GM12873 (cell line): ENCODE data around the gene TMEM91.

Experiments used
- TF ChIP-seq, protein P1 (sequence below): IDR thresholded peaks from 2 replicates; pipeline ENCODE4 v1.5.1; 2012; ENCODE audit warnings: low read depth, mild to moderate bottlenecking, moderate library complexity, low read length, control low read depth; ENCODE audit not compliant: insufficient read depth; ENCODE audit errors: missing control alignments

TMEM91 gene

DNA sequence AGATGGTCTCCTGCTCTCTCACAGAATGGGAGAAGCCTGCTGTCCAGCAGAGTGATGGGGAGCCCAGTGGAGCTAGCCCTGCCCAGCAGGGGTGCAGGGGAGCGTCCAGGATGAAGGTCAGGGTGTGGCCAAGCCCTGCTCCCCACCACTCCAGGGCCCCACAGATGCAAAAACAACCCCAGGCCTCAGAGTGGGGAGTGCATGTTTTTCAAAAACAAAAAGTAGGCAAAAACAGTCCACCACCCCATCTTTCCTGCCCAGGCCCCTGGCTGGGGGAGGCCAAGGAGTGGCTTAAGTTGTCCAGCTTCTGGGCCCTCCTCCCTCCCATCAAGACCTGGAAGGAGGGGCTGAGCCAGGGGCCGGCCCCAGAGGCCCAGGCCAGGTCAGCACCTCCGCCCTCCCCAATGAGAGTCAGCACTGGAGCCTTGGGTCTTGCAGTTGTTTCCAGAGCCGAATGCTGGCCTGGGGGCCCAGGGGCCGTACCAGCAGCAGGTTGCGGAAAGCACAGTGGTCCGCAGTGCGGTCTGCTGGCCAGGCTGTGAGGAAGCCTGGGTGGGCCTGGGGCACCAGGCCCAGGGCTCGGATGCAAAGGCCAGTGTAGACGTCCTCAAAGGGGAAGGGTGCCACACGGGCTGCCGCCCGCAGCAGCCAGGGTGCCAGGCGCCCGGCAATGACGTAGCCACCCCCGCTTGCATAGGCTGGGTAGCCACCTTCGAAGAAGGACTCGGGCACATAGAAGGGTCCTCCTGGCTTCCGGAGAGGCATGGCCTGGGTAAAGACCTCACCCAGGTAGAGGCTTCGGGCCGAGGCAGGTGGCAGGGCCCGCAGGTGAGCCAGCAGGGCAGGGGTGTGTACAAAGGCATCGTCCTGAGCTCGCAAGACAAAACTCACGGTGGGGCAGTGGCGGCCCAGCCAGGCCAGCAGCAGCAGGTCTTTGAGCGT lies 49.1 kb downstream of the TMEM91 start:
- TF ChIP-seq, protein P1, sequence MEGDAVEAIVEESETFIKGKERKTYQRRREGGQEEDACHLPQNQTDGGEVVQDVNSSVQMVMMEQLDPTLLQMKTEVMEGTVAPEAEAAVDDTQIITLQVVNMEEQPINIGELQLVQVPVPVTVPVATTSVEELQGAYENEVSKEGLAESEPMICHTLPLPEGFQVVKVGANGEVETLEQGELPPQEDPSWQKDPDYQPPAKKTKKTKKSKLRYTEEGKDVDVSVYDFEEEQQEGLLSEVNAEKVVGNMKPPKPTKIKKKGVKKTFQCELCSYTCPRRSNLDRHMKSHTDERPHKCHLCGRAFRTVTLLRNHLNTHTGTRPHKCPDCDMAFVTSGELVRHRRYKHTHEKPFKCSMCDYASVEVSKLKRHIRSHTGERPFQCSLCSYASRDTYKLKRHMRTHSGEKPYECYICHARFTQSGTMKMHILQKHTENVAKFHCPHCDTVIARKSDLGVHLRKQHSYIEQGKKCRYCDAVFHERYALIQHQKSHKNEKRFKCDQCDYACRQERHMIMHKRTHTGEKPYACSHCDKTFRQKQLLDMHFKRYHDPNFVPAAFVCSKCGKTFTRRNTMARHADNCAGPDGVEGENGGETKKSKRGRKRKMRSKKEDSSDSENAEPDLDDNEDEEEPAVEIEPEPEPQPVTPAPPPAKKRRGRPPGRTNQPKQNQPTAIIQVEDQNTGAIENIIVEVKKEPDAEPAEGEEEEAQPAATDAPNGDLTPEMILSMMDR: no peak

DNA sequence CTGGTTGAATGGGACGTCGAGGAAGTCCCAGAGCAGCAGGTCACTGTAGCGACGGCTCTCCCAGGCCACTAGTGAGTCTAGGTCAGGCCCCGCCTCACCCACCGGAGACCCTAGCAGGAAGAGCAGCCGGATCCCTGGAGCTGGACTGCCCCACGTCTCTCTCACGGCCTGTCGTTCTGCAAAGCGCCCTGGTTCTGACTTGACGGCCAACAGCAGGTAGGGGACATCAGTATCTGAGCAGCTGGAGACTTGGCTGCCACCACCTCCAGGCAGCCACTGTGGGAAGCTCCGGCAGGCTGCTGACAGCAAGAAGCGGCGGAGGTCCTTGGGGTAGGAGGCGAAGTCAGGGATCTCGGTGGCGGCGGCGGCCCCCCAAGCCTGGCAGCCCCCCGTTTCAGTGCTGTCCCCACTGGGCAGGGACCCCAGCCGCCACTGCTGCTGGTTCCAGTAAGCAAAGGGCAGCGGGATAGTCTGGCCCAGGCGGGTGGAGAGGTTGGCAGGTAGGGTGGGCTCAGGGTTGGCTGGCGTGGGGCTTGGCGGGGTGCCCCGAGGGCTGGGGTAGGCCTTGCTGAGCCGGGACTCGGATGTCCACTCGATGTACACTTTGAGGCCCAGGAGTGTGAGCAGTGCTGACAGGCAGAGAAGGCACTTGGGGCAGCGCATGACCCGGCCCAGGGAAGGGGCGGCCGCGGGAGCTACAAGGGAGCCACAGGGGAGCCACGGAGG lies 49.9 kb downstream of the TMEM91 start:
- TF ChIP-seq, protein P1: no peak

DNA sequence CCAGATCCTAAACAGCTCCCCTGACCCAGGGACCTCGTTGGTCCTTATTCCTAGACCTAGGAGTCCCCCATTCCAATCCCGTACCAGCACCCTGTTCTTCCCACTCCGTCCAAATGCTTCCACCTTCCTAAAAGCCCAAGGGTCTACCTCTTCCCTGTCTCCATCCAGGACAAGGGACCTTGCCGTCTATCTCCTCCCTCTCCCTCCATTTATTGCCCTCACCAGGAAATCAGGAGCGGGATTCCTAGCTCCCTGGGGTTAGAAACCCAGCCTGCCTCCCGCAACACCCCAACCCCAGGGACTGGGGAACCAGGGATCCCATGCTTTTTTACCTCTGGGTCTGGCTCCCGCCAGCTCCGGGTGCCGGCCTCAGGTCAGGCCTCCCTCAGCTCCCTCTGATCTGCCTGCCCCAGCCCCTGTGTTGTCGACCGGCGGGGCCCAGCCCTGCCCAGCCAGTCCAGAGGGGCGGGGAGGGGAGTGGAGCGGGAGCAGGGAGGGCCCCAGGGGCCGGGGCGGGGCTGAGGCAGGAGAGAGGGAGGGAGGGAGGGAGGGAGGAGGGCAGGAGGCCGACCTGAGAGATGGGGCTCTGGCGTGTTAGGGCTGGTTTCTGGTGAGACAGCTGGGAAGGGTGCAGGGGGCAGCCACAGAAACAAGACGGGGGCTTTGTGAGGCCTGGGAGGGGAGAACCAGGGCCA lies 50.8 kb downstream of the TMEM91 start, which contains the start of gene B3GNT8:
B3GNT8 (minus strand) TSS at position 423 of the 695 bp plus-strand sequence. CDS start 596 bp downstream, outside the sequence.
- TF ChIP-seq, protein P1: no peak

DNA sequence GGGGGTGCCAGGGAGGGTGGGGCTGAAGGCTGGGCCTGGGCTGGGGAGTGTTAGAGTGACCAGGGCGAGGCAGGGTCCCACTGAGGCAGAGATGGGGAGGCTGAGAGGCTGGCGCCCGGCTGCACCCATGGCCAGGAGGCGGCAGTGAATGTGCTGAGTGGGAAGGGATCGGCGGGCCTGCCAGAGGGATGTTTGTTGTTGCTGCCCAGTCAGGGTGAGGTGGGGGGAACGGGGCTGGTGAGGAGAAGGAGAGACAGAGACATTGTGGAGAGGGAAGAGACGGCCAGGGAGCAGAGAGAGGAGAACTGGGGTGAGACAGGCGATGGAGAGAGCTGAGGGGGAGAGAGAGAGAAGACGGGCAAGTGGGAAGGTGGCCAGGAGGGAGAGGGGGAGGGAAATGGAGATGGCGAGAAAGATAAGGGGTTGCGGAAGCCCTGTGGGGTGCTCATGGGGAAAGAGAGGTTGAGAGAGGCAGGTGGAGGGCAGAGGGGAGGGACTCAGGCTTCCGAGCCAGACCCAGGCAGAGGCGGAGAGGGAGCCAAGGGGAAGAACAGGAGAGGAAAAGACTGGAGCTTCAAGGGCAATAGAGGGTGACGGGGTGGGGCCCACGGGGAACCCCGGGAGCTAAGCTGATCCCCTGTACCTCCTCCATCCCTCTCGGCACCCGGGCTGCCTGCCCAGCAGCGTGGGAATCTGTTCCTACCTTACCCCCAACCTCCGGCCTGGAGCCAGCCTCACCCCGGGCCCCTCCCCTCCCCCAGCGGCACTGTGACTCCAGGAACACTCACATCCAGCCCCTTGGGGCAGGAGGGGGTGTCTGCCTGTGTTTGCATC lies 51.5 kb downstream of the TMEM91 start:
- TF ChIP-seq, protein P1: no peak

DNA sequence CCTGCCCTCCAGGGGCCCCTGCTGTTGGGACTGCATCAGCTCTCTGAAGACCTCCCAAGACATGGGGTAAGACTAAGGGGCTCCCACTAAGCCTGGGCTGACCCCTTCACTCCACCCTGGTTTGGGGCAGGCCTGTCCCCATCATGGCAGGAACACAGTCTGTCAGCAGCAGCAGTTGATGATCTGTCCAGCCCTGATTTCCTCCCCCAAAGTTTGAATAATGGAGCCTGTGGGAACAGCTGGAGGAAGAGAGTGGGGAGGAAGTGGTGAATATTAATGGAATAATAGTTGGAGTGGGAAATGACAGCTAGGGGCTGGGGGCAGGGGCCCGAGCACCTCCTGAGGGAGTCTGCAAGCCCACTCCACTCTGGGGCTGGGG lies 52.1 kb downstream of the TMEM91 start:
- TF ChIP-seq, protein P1: no peak

DNA sequence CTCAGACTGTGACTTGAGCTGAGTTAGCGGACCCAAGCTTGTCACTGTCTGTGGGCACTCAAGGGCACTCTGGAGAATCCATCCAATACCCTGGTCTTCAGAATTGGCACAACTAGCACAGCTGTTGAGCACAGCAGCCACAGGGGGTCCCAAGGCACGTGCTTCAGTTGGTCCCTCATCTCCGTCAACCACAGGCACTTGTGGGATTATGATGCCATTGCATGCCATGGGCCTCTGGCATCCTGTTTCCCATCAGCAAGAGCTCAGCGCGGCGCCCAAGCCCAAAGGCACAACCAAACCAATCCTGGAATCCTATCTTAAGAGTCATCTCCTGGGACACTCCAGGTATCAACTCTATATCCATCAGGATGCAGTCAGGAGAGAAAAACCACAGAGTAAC lies 54.6 kb downstream of the TMEM91 start:
- TF ChIP-seq, protein P1: no peak
